Measurements from ENCODE around the gene DVL1. TPM values are rescaled to one million over a fixed set of nuclear protein-coding genes. Genes with fewer than 3 reads are reported as not detected.

DVL1 gene
- total and polyA plus RNA-seq, 2 of the 13 experiments (the other 11 are each of a cell fraction or from before 2014, with no cell fraction given) = 30.8 to 60.4 TPM

- TF ChIP-seq ZNF512B (CRISPR knock-in tag; IDR thresholded peaks at IDR 0.05; ENCODE audit: borderline replicate concordance) (peak; percentile 68; the same call in 1 of the 2 replicates), SATB2 (CRISPR knock-in tag; IDR thresholded peaks at IDR 0.05) (no peak), SP1 (IDR thresholded peaks at IDR 0.05) (no peak), SP1 (CRISPR knock-in tag; IDR thresholded peaks at IDR 0.05) (peak; percentile 51), PBX2 (CRISPR knock-in tag; IDR thresholded peaks at IDR 0.05) (no peak), SMARCE1 (IDR thresholded peaks at IDR 0.05; ENCODE audit: borderline replicate concordance) (no peak), ZNF484 (CRISPR knock-in tag; IDR thresholded peaks at IDR 0.05; ENCODE audit: borderline replicate concordance, low read depth) (no peak), ZNF576 (CRISPR knock-in tag; IDR thresholded peaks at IDR 0.05) (no peak), TAF1 (CRISPR knock-in tag; IDR thresholded peaks at IDR 0.05) (peak; percentile 21; the same call in 1 of the 2 replicates), EED (CRISPR knock-in tag; IDR thresholded peaks at IDR 0.05) (no peak), ESRRA (CRISPR knock-in tag; IDR thresholded peaks at IDR 0.05; ENCODE audit: low read depth) (no peak), MXD4 (CRISPR knock-in tag; IDR thresholded peaks at IDR 0.05) (no peak), ZNF572 (CRISPR knock-in tag; IDR thresholded peaks at IDR 0.05) (no peak), ZNF17 (CRISPR knock-in tag; IDR thresholded peaks at IDR 0.05) (no peak), KLF16 (CRISPR knock-in tag; IDR thresholded peaks at IDR 0.05) (peak in 1 of 2 experiments; percentile 44; a peak in 1 of 4 replicates), ZNF513 (CRISPR knock-in tag; conservative IDR thresholded peaks at IDR 0.05) (no peak), CEBPG (CRISPR knock-in tag; IDR thresholded peaks at IDR 0.05) (no peak), ZNF382 (CRISPR knock-in tag; IDR thresholded peaks at IDR 0.05; ENCODE audit: borderline replicate concordance) (no peak)
Observed at GRCh38 chr1:1358433-1359271, 9.4 kb upstream of the DVL1 start, which contains the start of gene MXRA8 (continued).

Data from HepG2 (cell line).